Inflammatory macrophage (primary cell): Measurements from ENCODE around the gene CMTM4.
"Not testable (repeated sequence)": the region's sequence is repeated elsewhere in the genome, so short reads cannot be mapped to it uniquely, and the experiment has no call there.

Experiments
- DNase-seq, 2 donors: peaks; one replicate each; pipeline ENCODE4 v3.0.0-alpha.2; 2020 to 2022

Gene CMTM4

DNA sequence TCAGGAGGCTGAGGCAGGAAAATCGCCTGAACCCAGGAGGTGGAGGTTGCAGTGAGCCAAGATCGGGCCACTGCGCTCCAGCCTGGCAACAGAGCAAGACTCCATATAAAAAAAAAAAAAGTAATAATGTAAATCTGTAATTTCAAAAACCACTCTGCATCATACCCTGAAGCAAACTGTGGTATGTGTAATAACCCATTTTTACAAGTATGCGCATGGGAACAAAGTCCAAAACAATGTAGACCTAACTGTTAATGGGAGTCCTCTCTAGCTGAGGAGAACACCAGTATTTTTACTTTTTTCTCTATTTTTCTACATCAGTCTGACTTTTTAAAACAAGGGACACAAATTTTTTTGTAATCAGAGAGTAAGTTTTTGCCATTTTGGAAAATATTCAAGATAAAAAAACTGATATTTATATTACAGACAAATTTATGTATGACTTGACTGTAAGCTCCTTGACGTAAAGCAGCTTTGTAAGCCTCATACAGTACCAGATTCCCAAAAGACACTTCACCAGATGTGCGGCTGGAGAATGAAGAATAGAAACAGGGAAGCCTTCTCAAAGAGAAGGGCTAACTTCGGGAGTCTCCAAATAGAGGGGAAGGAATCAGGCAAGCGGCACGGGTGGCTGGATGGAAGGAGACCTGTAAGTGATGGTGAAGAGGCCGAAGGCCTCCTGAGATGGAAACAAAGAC lies 25.7 kb downstream of the CMTM4 start:
- DNase-seq: no peak

DNA sequence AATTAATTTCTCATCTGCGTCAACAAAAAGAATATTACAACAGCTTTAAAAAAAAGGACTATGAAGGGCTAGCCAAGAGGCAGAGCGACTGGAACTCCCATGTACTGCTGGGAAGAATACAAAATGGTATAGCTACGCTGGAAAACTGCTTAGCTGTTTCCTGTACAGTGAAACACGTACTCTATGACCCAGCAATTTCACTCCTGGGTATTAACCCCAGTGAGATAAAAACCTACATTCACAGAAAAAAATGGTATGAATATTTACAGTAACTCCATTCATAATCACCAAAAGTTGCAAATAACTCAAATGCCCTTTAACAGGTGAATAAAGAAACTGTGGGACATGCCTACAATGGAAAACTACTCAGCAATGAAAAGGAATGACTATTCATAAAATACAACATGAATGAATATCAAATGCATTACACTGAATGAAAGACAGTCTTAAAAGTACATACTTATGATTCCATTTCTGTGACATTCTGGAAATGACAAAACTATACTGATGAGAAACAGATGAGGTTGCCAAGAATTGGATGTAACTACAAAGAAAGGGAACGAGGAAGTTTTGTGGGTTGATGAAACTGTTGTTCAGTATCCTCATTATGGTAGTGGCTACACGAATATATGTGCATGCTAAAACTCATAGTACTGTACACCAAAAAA lies 27.6 kb downstream of the CMTM4 start:
- peak in 1 of 2 donors; percentile 8 for DNase-seq

DNA sequence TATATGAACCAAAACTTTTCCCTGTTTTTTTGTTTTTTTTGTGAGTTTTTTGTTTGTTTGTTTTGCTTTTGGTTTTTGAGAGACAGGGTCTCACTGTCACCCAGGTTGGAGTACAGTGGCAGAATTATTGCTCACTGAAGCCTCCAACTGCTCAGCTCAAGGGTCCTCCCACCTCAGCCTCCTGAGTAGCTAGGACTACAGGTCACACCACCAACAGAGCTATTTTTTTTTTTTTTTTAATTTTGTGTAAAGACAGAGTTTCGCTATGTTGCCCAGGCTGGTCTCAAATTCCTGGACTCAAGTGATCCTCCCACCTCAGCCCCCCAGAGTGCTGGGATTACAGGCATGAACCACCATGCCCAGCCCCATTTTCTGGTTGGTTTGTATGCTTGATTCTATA lies 28.6 kb downstream of the CMTM4 start:
- DNase-seq: no peak

DNA sequence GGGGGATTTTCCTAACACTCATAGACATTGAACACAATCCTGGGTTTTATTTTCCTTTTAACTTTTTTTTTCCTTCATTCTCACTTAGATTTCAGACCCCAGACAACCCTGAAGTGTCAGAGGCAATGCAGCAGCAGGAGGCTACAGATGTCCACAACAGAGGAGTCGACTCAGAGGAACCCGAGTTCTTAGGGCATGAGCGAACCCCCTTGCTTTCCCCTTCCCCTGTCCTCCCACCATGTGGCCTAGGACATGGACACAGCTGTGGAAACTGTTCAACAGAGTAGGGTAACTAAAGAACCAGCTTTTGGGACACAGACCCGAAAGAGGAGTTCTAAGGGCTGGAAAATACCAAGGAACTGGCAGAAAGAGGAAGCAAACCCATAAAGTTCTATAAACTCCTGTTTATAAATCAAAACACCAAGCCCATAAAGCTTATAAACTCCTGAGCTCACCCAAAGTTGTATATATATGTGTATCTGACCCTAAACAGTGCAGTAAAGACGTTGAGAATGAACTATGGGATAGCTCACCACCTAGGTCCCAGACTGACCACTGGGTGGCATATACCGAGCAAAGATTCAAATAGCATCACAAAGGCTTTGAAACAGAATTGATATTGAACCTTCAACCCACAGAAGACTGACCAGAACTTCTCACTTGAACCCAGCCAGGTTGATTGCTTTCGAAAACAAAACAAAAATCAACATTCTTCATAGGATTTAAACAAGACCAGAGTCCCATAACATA lies 33.9 kb downstream of the CMTM4 start:
- DNase-seq: peak; percentile 7 to 26

DNA sequence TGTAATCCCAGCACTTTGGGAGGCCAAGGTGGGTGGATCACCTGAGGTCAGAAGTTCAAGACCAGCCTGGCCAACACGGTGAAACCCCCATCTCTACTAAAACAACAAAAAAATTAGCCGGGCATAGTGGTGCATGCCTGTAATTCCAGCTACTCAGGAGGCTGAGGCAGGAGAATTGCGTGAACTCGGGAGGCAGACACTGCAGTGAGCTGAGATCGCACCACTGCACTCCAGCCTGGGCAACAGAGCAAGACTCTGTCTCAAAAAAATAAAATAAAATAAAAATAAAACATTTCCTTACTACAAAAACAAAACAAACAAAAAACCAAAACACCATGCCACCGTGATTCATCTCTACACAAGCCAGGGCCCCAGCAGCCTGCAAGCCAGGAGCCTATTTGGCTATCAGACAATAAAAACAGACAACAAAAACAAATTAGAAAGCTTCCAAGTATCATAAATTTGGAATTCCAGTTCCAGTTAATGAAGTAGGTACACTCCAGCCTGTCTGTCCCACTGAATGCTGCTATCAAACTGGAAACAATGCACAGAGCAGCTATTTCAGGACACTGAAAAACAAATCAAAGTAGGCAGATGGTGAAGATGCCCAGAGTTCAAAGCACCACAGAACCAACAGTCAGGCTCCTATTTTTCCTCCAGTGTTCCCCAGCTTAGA lies 34.7 kb downstream of the CMTM4 start:
- not testable (repeated sequence) for DNase-seq

DNA sequence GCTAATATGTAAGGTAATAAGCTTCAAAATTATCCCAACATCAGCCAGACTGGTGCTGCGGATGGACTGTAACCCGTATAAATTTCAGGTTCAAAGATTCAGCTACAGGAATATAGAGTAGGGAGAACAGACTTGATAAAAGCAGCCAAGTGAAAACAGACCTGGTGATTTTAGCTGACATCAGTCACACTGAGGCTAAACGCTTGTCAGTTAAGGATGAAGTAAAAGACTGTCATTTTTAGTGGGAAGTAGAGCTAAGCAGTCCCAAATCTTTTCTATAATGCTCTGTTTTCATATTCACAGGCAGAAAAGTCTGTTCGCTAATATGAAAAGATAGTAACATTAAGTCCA lies 35.4 kb downstream of the CMTM4 start:
- no peak for DNase-seq

DNA sequence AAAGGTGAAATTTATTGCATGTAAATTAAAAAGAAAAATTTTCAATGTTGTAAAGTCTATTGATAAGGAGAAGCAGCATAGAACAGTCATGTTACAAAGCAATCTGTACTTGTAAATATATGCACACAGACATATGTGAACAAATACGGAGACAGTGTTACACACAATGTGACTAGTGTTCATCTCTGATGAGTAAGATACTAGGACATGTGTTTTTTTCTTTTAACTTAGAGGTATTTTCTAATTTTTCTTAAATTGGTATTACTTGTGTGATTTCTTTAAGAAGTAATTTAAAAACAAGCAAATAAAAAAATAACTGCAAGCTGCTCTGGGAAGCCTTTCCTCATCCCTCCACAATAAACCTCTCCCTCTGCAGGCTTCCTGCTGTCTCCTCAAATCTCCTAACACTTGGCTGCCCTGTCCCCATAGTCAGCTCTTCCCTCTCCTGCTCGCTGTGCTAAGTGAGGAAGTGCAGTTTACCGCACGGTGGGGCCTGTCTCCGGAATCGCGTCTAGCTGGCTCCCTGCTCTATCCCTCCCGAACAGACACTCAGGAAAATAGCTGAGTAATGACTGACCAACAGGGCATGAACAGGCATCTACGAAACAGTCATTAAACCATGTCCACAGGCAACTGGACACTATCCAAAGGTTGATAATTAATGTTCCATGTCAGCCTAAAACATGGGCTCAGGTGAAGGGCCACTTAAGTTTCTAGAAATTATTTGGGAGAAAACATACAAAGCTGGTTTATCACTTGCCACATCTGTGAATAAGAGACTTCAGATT lies 35.9 kb downstream of the CMTM4 start:
- peak; percentile 36 to 63 for DNase-seq

DNA sequence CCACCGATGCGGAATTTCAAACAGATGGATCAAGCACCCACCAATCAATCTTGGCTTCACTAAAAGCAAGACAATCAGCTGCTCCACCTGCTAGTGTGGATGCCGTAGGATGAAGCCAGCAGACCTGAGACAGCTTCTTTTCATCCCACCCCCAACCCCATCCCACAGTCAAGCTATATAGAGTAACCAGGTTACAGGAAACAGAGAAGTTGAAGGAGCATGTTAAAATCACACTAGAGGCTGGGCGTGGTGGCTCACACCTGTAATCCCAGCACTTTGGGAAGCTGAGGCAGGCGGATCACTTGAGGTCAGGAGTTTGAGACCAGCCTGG lies 37.7 kb downstream of the CMTM4 start:
- DNase-seq: no peak

DNA sequence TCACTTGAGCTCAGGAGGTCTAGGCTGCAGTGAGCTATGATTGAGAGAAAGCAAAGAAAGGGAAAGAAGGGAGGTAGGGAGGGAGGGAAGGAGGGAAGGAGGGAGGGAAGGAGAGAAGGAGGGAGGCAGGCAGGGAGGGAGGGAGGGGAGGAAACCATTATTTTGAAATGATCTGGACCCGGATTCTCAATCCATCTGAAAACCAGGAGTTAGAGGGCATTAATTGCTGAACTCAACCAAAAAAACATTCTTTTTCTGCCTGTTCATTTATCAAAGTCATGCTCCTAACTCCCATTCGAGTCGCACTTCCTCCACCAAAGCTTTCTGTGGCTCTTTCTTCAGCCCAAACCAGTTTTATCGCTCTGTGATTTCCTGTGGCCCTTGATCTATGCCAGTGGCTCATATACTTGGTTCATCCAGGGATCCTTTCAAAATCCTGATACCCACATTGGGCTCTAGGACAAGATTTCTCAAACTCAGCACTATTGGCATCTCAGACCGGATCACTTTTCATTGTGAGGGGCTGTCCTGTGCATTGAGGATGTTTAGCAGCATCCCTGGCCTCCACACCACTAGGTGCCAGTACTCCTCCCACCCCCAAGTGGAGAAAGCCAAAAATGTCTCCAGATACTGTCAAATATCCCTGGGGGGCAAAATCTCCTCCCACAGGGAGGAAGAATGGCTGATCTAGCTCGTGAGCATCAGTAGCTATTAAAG lies 38.2 kb downstream of the CMTM4 start:
- DNase-seq: no peak

DNA sequence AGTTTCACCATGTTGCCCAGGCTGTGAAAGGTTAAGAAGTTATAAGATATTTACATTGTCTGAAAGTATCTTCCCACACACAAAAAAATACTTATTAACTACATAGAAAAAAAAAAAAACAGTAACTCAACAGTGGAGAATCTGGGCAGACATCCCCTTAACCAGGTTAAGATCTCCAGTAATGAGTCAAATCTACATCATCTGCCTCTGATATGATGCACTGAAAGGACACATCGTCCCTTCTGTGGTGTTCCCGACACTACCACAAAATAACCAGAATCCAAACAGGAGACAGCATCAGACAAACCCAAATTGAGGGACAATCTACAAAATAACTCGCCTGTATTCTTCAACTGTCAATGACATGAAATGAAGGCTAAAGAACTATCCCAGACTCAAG lies 40.0 kb downstream of the CMTM4 start:
- DNase-seq: no peak

DNA sequence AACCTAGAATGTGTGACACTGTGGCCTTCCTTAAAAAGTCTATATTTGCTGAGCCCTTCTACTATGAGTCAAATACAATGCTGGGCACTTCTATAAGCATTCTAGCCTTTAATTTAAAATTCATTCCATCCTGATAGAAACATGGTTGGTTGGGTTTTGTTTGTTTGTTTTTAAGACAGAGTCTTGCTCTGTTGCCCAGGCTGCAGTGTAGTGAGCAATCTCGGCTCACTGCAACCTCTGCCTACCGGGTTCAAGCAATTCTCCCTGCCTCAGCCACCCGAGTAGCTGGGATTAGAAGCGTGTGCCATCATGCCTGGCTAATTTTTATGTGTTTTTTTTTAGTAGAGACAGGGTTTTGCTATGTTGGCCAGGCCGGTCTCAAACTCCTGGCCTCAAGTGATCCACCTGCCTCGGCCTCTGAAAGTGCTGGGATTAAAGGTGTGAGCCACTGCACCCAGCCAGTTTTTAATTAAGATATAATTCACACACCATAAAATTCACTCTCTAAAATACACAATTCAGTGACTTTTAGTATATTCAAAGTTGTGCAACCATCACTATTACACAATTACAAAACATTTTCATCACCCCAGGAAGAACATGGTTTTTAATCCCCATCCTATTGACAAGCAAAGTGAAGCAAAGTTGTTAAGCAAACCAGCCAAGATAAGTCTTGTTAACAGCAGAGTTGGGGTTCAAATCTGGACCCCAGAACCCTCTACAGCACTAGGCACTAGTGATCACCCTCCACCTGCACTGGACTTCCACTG lies 42.8 kb downstream of the CMTM4 start:
- DNase-seq: peak; percentile 13 to 68

DNA sequence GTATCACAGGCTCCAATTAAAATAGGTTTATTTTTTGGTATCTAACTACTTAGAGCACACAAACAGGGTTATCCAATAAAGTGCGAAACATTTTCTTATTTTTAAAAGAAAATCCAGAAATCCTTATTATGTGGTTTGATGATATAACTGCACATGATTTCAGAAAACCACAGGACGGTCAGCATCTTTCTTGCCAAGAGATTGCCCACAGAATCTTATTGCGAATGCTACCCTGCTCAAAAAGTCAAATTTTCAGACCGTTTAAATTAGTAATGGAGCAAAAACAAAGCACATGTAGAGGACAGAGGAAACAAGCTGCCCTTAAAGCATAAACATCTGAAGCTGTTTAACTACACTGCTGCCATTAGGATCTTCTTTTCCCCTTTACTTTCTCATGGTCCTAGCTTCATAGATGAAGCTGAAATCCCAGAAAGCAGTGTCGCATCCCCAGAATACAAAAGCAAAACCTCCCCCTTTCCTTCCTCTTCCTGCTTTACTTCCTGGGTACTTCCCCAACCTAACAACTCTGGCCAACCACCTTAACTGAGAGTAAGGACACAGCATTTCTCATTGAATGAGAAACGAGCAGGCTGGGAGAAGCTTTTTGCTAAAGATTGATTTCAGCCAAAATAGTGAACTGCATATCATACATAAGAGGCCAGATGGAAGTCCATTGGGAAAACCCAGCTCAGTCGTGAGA lies 43.7 kb downstream of the CMTM4 start:
- peak; percentile 14 to 24 for DNase-seq

DNA sequence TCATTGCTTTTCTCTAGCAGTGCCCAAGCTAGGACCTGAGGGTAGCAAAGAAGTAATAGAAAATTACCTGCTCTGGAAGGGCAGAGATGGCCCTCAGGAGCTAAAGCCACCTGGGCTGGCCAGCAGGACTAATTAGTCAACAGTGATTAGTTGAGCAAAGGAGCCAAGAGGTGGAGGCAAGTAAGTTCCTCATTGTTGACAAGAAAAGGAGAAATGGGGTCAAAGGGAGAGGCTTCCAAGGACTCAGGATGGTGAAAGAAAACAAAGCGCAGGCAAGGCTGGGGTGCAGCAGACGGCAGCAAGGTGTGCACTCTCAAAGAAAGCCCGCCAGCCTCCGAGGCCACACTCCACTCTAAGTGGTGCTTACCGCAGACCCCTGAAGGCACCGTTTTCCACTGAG lies 44.6 kb downstream of the CMTM4 start:
- peak; percentile 45 to 49 for DNase-seq

DNA sequence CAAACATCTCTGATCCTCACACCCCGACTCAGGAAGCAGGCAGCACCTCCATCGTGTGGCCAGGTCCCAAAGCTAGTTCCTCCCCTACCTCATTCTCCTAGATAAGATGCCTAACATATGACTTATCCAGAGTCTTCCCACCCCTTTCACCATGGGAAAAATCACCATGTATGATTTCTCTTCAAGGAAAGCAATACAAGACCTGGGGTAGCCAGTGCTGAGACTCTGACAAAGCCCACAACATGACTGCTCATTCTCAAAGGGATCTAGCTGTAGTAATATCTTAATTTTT lies 45.1 kb downstream of the CMTM4 start:
- DNase-seq: no peak

DNA sequence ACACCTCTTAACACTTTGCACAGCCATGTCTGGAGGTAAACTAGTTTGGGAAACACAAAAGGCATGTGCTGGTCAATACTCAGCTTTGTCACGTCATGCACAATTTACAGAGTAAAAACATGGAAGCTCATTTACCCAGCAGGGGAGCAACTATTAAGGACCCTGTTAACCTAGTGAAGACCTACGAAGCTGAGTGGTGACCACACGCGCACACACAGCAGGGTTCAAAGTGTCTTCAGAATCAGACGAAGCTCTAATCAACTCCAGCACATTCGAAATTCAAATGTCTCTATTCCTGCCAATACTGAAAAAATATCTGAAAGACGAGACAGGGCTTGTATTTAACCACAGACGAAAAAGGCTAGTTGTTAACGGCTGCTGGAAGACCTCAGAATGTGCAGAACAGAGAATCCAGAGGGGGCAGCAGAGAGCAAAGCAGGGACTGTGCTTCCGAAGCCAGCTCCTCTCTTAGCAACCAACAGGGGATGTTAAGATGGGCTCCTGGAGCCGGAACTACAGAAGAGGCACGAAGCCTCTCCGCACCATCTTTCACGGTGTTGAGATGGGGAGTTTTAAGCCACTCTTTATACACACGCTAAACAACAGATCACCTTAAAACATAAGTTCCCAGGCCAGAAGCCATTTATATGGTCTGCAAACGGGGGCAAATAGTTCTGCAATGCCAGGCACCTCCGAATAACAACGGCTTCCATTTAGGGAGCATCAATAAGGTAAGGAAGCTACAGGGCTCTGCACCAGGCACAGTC lies 45.7 kb downstream of the CMTM4 start:
- peak; percentile 83 to 86 for DNase-seq

DNA sequence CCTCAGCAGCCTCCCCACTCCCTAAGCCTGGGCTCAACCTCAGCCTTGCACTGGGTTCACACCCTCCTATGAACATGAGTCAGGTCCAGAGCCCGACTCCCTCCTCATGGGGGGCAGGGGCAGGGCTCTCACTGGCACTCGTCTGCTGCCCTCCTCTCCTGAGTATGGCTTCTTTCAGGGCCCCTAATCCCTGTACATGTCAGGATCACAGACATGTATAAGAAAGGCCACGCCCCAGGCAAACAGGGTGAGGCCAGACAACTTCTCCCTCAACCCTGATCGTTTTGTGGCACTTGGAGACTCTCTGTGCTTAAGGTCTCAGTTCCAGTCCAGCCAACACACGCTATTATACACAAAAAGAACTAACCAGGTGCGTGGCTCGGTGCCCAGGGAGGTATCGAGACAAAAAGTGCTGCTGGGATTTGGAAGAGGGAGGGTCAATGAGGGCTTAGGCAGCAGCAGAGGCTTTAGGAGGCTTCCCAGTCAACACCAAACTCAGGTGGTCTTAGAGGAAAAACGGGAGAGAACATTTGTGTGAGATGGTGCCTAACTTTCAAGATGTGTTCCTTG lies 46.8 kb downstream of the CMTM4 start:
- no peak for DNase-seq

DNA sequence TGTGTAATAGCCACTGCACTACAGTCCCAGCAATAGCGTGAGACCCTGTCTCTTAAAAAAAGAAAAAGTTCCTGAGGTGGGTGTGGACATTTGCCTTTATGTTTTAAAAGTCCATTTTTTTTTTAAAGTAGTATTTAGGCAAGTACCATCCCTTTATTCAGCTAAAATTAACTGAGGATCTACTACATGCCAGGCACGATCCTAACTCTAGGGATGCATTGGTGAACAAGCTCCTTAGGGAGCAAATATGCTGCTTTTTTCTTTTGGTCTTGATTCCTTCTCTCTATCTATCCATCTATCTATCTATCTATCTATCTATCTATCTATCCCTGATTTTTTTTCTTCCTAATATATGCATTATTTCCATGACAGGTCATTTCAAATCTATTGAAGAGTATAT lies 47.4 kb downstream of the CMTM4 start:
- DNase-seq: no peak

DNA sequence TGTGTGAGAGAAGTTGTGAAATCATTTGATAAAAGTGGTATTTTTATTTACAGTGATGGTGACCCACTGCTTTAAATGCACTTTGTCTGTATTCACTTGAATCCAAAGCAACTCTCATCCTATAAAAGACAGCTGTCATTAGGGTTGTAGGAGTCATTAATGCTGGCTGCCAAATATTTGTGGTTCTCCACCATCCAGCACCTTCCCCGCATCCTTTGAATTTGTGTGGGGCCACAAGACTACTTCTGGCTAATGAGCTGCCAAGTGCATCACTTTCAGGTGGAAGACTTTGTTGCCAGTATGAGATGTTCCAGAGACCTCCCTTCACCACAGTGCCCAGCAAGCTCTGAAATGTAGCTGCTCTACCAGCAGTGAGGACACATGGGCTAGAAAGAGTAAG lies 48.7 kb downstream of the CMTM4 start:
- DNase-seq: no peak

DNA sequence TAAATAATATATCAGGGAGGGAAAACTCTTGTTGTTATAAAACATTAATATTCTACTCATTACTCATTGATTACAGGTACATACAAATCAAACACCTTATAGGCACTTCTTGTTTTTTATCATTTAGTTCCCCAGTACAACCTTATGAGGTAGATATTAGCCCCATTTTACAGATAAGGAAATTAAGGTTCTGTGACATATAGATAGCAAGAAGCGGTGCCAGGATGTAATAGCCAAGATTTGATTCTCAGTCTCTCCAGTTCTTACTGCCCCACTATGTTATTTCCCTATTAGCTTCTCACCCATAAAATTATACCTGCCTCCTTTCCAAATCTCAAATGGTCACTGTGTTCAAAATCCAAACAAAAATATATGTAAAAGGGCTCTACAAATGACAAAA lies 55.2 kb downstream of the CMTM4 start:
- DNase-seq: no peak
